NCI-H748 treated with DMSO at 0.1 percent for 48 hours (cell line): Measurements from ENCODE around the gene LIME1.
"Not testable (repeated sequence)": the region's sequence is repeated elsewhere in the genome, so short reads cannot be mapped to it uniquely, and the experiment has no call there.

Experiments
- DNase-seq: peaks from one replicate; lab custom pipeline; 2025; lab: John Stamatoyannopoulos, UW

LIME1 gene

GRCh38 chr20:63772781-63773518 lies 36.5 kb downstream of the LIME1 start:
- no peak for DNase-seq

- DNase-seq: no peak
These were observed 37.2 kb downstream of the LIME1 start for GRCh38 chr20:63773571-63774241.

- DNase-seq: no peak
These were observed 37.8 kb downstream of the LIME1 start for GRCh38 chr20:63774306-63774705.

- no peak for DNase-seq
These were observed 38.9 kb downstream of the LIME1 start for GRCh38 chr20:63775096-63775978.

GRCh38 chr20:63776875-63777274 lies 40.4 kb downstream of the LIME1 start:
- not testable (repeated sequence) for DNase-seq

- no peak for DNase-seq
These were observed 41.1 kb downstream of the LIME1 start for GRCh38 chr20:63777614-63778013.

GRCh38 chr20:63778034-63778752 lies 41.7 kb downstream of the LIME1 start:
- no peak for DNase-seq

GRCh38 chr20:63778857-63779256 lies 42.4 kb downstream of the LIME1 start:
- DNase-seq: no peak

GRCh38 chr20:63781181-63781580 lies 44.7 kb downstream of the LIME1 start:
- no peak for DNase-seq

GRCh38 chr20:63782051-63782471 lies 45.6 kb downstream of the LIME1 start:
- no peak for DNase-seq

- DNase-seq: no peak
These were observed 46.1 kb downstream of the LIME1 start for GRCh38 chr20:63782521-63782971.

GRCh38 chr20:63783970-63784369 lies 47.5 kb downstream of the LIME1 start:
- no peak for DNase-seq

- no peak for DNase-seq
These were observed 49.2 kb downstream of the LIME1 start for GRCh38 chr20:63785691-63786131.

GRCh38 chr20:63787302-63787701 lies 50.8 kb downstream of the LIME1 start:
- DNase-seq: no peak

- no peak for DNase-seq
These were observed 51.3 kb downstream of the LIME1 start for GRCh38 chr20:63787749-63788148.
